GM12891 (cell line): Measurements from ENCODE around the gene CABCOCO1.

Experiments used
- DNase-seq: peaks from one replicate; pipeline ENCODE4 v3.0.0; 2011; ENCODE audit warnings: low spot score; ENCODE audit not compliant: insufficient read length
- FAIRE-seq: peaks from 2 replicates; lab custom pipeline; 2011; peaks lifted over from hg19 to GRCh38; lab: Jason Lieb, UNC
- PAX5 ChIP-seq: IDR thresholded peaks from 2 replicates; pipeline ENCODE4 v1.6.1; 2011; ENCODE audit warnings: low read length, moderate library complexity, mild to moderate bottlenecking; ENCODE audit not compliant: insufficient read depth, severe bottlenecking
- POLR2A ChIP-seq: IDR thresholded peaks from 2 replicates; pipeline ENCODE4 v1.6.1; 2011; ENCODE audit warnings: low read depth, low read length, control low read depth
- POLR2AphosphoS5 ChIP-seq: IDR thresholded peaks from 2 replicates; pipeline ENCODE4 v1.6.1; 2011; ENCODE audit warnings: low read depth, low read length, control low read depth
- POU2F2 ChIP-seq: IDR thresholded peaks from 2 replicates; pipeline ENCODE4 v1.6.1; 2011; ENCODE audit warnings: low read depth, mild to moderate bottlenecking, control low read depth, low read length, moderate library complexity
- SPI1 ChIP-seq: IDR thresholded peaks from 2 replicates; pipeline ENCODE4 v1.6.1; 2011; ENCODE audit warnings: low read depth, low read length, control low read depth
- TAF1 ChIP-seq: IDR thresholded peaks from 2 replicates; pipeline ENCODE4 v1.6.1; 2011; ENCODE audit warnings: low read depth, low read length, control low read depth

The CABCOCO1 gene

GRCh38 chr10:61791216-61791615, 128.5 kb downstream of the CABCOCO1 start:
- no peak for TF ChIP-seq POU2F2
- TF ChIP-seq TAF1, result no peak
- TF ChIP-seq POLR2A, result no peak
- TF ChIP-seq PAX5, result no peak
- no peak for TF ChIP-seq SPI1
- TF ChIP-seq POLR2AphosphoS5, result no peak
- FAIRE-seq, result no peak
- DNase-seq, result no peak

- DNase-seq (no peak), FAIRE-seq (no peak)
- TF ChIP-seq TAF1, result no peak
- TF ChIP-seq POLR2A, result no peak
- TF ChIP-seq POLR2AphosphoS5, result no peak
- no peak for TF ChIP-seq PAX5
- no peak for TF ChIP-seq SPI1
- TF ChIP-seq POU2F2, result no peak
Observed at GRCh38 chr10:61792097-61792716, 129.5 kb downstream of the CABCOCO1 start.

- TF ChIP-seq PAX5, result no peak
- no peak for DNase-seq
- no peak for FAIRE-seq
Observed at GRCh38 chr10:61792921-61793320, 130.2 kb downstream of the CABCOCO1 start.

GRCh38 chr10:61793760-61794703, 131.3 kb downstream of the CABCOCO1 start:
- no peak for TF ChIP-seq TAF1
- FAIRE-seq, result no peak

GRCh38 chr10:61795147-61795546, 132.4 kb downstream of the CABCOCO1 start:
- TF ChIP-seq SPI1, result no peak
- no peak for TF ChIP-seq POLR2A
- no peak for TF ChIP-seq PAX5
- TF ChIP-seq TAF1, result no peak
- TF ChIP-seq POLR2AphosphoS5, result no peak
- no peak for TF ChIP-seq POU2F2
- DNase-seq (no peak), FAIRE-seq (no peak)

More at GRCh38 chr10:61793760-61794703, 131.3 kb downstream of the CABCOCO1 start:
- no peak for DNase-seq

GRCh38 chr10:61795551-61795950, 132.8 kb downstream of the CABCOCO1 start:
- TF ChIP-seq SPI1 (no peak), POLR2AphosphoS5 (no peak), TAF1 (no peak), POU2F2 (no peak), POLR2A (no peak), PAX5 (no peak)
- FAIRE-seq (no peak), DNase-seq (no peak)

- no peak for TF ChIP-seq TAF1
- TF ChIP-seq PAX5, result no peak
- TF ChIP-seq POU2F2, result no peak
- no peak for TF ChIP-seq SPI1
- TF ChIP-seq POLR2AphosphoS5, result no peak
- TF ChIP-seq POLR2A, result no peak
- no peak for DNase-seq
Observed at GRCh38 chr10:61796785-61797184, 134.1 kb downstream of the CABCOCO1 start.

GRCh38 chr10:61797304-61798153, 134.8 kb downstream of the CABCOCO1 start:
- no peak for FAIRE-seq
- TF ChIP-seq POLR2A, result no peak
- TF ChIP-seq POLR2AphosphoS5, result no peak
- TF ChIP-seq PAX5, result no peak
- TF ChIP-seq SPI1, result no peak
- TF ChIP-seq TAF1, result no peak
- TF ChIP-seq POU2F2, result no peak
- DNase-seq, result no peak

More at GRCh38 chr10:61796785-61797184, 134.1 kb downstream of the CABCOCO1 start:
- FAIRE-seq, result no peak

GRCh38 chr10:61798713-61799112, 136.0 kb downstream of the CABCOCO1 start:
- TF ChIP-seq POU2F2, result no peak
- no peak for TF ChIP-seq TAF1
- no peak for TF ChIP-seq POLR2AphosphoS5
- TF ChIP-seq PAX5, result no peak
- no peak for TF ChIP-seq POLR2A
- no peak for TF ChIP-seq SPI1
- DNase-seq (no peak), FAIRE-seq (no peak)
